ENCODE data around the gene TBC1D12. TPM values are rescaled to one million over a fixed set of nuclear protein-coding genes. Genes with fewer than 3 reads are reported as not detected.

The TBC1D12 gene
- total RNA-seq: 10 to 100 TPM; 10.5 to 17.7 (median 12.8) TPM

- DNase-seq (ENCODE audit: low spot score in 2 of 2): peak; percentile 96
- Histone ChIP-seq H3K9me3 (no peaks in the 10 kb centered on the region), H3K27ac (peak within 1 kb of the TSS; percentile 97), H3K4me1 (peaks cover 24% of the 10 kb centered on the region), H3K27me3 (no peaks in the 10 kb centered on the region), H3K4me3 (peak within 1 kb of the TSS; percentile 99), H3K36me3 (no peaks in the 10 kb centered on the region)
- 2% methylated on average over 19 of the region's 56 CpGs for WGBS
- TF ChIP-seq POLR2A (IDR thresholded peaks at IDR 0.05) (no peak), POLR2AphosphoS5 (IDR thresholded peaks at IDR 0.05) (no peak), EP300 (IDR thresholded peaks at IDR 0.05) (no peak), CTCF (IDR thresholded peaks at IDR 0.05) (no peak)
Observed at GRCh38 chr10:94402204-94402842, at the start of gene TBC1D12. TSS of gene TBC1D12 (plus strand) at chr10:94402541. CDS start at chr10:94402614, 73 bp downstream.

GRCh38 chr10:94353336-94353735 lies 49.0 kb upstream of the TBC1D12 start:
- WGBS: 99% methylated on average over 3 of the region's 3 CpGs
- no peak overlapping the region for H3K27ac ChIP-seq
- H3K4me3 ChIP-seq: no peak overlapping the region
- no peak for DNase-seq (ENCODE audit: low spot score in 2 of 2)
- no peaks in the 10 kb centered on the region for H3K27me3 ChIP-seq
- H3K4me1 ChIP-seq: no peaks in the 10 kb centered on the region
- TF ChIP-seq EP300 (IDR thresholded peaks at IDR 0.05): no peak
- no peak for TF ChIP-seq POLR2AphosphoS5 (IDR thresholded peaks at IDR 0.05)
- TF ChIP-seq POLR2A (IDR thresholded peaks at IDR 0.05): no peak
- H3K9me3 ChIP-seq: no peaks in the 10 kb centered on the region
- peaks cover 71% of the 10 kb centered on the region for H3K36me3 ChIP-seq

GRCh38 chr10:94355841-94356240 lies 46.5 kb upstream of the TBC1D12 start:
- Histone ChIP-seq H3K9me3 (no peaks in the 10 kb centered on the region), H3K27ac (no peak overlapping the region), H3K36me3 (peaks cover 66% of the 10 kb centered on the region), H3K27me3 (no peaks in the 10 kb centered on the region), H3K4me3 (no peak overlapping the region), H3K4me1 (peaks cover 2% of the 10 kb centered on the region)
- no peak for TF ChIP-seq POLR2A (IDR thresholded peaks at IDR 0.05)
- no peak for TF ChIP-seq EP300 (IDR thresholded peaks at IDR 0.05)
- no peak for TF ChIP-seq POLR2AphosphoS5 (IDR thresholded peaks at IDR 0.05)
- no peak for TF ChIP-seq CTCF (IDR thresholded peaks at IDR 0.05)
- no peak for DNase-seq (ENCODE audit: low spot score in 2 of 2)
- 94% methylated on average over 2 of the region's 2 CpGs for WGBS

GRCh38 chr10:94357193-94357592 lies 45.1 kb upstream of the TBC1D12 start:
- no peak for TF ChIP-seq POLR2A (IDR thresholded peaks at IDR 0.05)
- TF ChIP-seq POLR2AphosphoS5 (IDR thresholded peaks at IDR 0.05): no peak
- no peak for TF ChIP-seq EP300 (IDR thresholded peaks at IDR 0.05)
- no peak for DNase-seq (ENCODE audit: low spot score in 2 of 2)
- H3K27me3 ChIP-seq: no peaks in the 10 kb centered on the region
- H3K9me3 ChIP-seq: no peaks in the 10 kb centered on the region
- H3K4me3 ChIP-seq: no peak overlapping the region
- 93% methylated on average over 3 of the region's 3 CpGs for WGBS
- peaks cover 15% of the 10 kb centered on the region for H3K4me1 ChIP-seq
- peaks cover 55% of the 10 kb centered on the region for H3K36me3 ChIP-seq
- no peak overlapping the region for H3K27ac ChIP-seq

- H3K27ac ChIP-seq: no peak overlapping the region
- H3K4me3 ChIP-seq: no peak overlapping the region
- peaks cover 21% of the 10 kb centered on the region for H3K4me1 ChIP-seq
- TF ChIP-seq POLR2A (IDR thresholded peaks at IDR 0.05) (no peak), EP300 (IDR thresholded peaks at IDR 0.05) (no peak), POLR2AphosphoS5 (IDR thresholded peaks at IDR 0.05) (no peak), CTCF (IDR thresholded peaks at IDR 0.05) (no peak)
- H3K27me3 ChIP-seq: no peaks in the 10 kb centered on the region
- H3K36me3 ChIP-seq: peaks cover 42% of the 10 kb centered on the region
- DNase-seq (ENCODE audit: low spot score in 2 of 2): no peak
- 70% methylated on average over 2 of the region's 2 CpGs for whole genome bisulfite sequencing
- H3K9me3 ChIP-seq: no peaks in the 10 kb centered on the region
Observed at GRCh38 chr10:94358480-94358879, 43.9 kb upstream of the TBC1D12 start.

- no peak overlapping the region for H3K27ac ChIP-seq
- H3K4me3 ChIP-seq: peak overlapping the region; percentile 78
- peaks cover 22% of the 10 kb centered on the region for H3K36me3 ChIP-seq
- H3K9me3 ChIP-seq: no peaks in the 10 kb centered on the region
- WGBS: 59% methylated on average over 4 of the region's 4 CpGs
- H3K4me1 ChIP-seq: peaks cover 22% of the 10 kb centered on the region
- no peak for DNase-seq (ENCODE audit: low spot score in 2 of 2)
- no peak for TF ChIP-seq CTCF (IDR thresholded peaks at IDR 0.05)
- TF ChIP-seq POLR2A (IDR thresholded peaks at IDR 0.05): no peak
- TF ChIP-seq POLR2AphosphoS5 (IDR thresholded peaks at IDR 0.05): no peak
- no peak for TF ChIP-seq EP300 (IDR thresholded peaks at IDR 0.05)
- no peaks in the 10 kb centered on the region for H3K27me3 ChIP-seq
Observed at GRCh38 chr10:94361171-94361794, 41.1 kb upstream of the TBC1D12 start.

Data from suprapubic skin (tissue), 4 donors.